ENCODE data around the gene SF1. TPM values are rescaled to one million over a fixed set of nuclear protein-coding genes. Genes with fewer than 3 reads are reported as not detected.

Gene SF1
- total and polyA plus RNA-seq, 2 experiments from 2014 or later, result 138 to 163 TPM

DNA sequence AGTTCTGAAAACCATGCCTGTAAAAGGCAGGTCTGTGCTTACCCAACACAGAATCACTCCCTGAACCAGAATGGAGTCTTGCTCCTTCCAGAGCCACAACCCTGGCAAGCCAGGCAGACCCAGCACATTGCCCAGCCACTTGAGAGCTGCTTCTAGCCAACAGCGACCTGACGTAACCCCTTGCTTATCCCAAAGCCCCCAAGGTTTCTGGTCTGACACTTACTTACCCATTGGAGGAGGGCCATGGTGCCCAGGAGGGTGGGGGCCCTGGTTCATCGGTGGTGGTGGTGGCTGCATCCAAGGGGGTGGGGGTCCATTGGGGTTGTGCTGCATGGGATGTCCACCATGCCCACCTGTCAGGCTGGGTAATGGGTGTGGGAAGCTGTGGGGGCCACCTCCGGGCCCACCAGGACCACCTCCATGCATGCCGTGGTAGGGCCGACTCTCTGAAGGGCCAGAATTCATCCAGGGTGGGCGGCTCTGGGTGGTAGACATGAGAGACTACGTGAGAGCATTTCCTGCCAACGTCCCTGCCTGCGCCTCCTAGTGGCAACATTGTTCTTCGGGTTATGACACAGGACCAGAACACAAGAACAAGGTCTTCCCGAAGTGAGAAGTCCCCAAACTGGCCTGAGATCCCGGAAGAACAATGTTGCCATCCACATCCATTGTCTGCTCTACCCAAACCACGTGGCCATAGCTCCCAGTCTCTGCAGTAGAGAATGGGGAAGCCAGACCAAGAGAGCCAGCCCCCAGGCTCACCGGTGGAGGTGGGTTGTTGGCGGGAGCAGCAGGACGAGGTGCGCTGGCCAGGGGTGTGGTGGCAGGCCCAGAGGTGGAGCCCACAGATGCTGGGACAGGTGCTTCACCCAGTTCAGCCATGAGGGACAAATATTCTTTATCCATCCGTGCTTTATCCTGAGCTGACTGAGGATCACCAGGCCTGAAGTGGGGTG, 10.7 kb downstream of the SF1 start:
- no peaks in the 10 kb centered on the region for H3K9me3 ChIP-seq (ENCODE audit: low read depth)
- no peak overlapping the region for H3K27ac ChIP-seq
- no peak overlapping the region for H2AFZ ChIP-seq
- H3K4me3 ChIP-seq, result no peak overlapping the region
- no peak for TF ChIP-seq EZH2 (IDR thresholded peaks at IDR 0.05; ENCODE audit: borderline replicate concordance)
- TF ChIP-seq, protein P1, sequence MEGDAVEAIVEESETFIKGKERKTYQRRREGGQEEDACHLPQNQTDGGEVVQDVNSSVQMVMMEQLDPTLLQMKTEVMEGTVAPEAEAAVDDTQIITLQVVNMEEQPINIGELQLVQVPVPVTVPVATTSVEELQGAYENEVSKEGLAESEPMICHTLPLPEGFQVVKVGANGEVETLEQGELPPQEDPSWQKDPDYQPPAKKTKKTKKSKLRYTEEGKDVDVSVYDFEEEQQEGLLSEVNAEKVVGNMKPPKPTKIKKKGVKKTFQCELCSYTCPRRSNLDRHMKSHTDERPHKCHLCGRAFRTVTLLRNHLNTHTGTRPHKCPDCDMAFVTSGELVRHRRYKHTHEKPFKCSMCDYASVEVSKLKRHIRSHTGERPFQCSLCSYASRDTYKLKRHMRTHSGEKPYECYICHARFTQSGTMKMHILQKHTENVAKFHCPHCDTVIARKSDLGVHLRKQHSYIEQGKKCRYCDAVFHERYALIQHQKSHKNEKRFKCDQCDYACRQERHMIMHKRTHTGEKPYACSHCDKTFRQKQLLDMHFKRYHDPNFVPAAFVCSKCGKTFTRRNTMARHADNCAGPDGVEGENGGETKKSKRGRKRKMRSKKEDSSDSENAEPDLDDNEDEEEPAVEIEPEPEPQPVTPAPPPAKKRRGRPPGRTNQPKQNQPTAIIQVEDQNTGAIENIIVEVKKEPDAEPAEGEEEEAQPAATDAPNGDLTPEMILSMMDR (IDR thresholded peaks at IDR 0.05; ENCODE audit: poor library complexity), result peak; percentile 59
- H3K36me3 ChIP-seq (replicated peaks; ENCODE audit: insufficient read depth, low read depth), result peaks cover 6% of the 10 kb centered on the region
- peaks cover 53% of the 10 kb centered on the region for H3K79me2 ChIP-seq
- WGBS (ENCODE audit: low lambda C conversion rate, missing lambda C conversion rate), result 74% methylated on average over 19 of the region's 19 CpGs
- no peaks in the 10 kb centered on the region for H3K9me2 ChIP-seq (replicated peaks; ENCODE audit: insufficient read depth)
- H3K27me3 ChIP-seq, result no peaks in the 10 kb centered on the region
- no peaks in the 10 kb centered on the region for H3K4me1 ChIP-seq (ENCODE audit: insufficient read depth)
- peaks cover 94% of the 10 kb centered on the region for H4K20me1 ChIP-seq (ENCODE audit: insufficient read depth, poor library complexity, severe bottlenecking)
- H3K4me2 ChIP-seq, result no peak overlapping the region
- DNase-seq (ENCODE audit: low spot score), result peak; percentile 79

DNA sequence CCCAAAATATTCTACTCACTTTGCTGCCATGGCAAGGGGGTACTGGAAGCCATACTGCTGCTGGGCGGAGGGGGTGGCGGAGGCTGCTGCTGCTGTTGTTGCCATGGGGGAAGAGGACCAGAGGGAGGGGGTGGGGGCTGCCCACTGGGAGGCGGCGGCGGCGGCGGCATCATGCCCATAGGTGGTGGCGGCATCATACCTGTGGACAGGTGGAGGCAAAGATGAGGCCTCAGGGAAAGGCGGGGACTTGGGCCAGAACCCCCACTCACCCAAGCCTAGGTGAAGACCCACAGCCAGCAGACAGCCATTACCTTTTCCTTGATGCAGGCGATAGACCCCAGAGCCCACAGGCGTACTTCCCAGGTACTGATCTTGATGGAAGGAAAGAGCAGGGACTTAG, 11.5 kb downstream of the SF1 start:
- Histone ChIP-seq H2AFZ (no peak overlapping the region), H3K9me2 (replicated peaks; ENCODE audit: insufficient read depth) (no peaks in the 10 kb centered on the region), H3K36me3 (replicated peaks; ENCODE audit: insufficient read depth, low read depth) (peaks cover 6% of the 10 kb centered on the region), H3K4me3 (no peak overlapping the region), H3K27me3 (no peaks in the 10 kb centered on the region), H3K79me2 (peaks cover 46% of the 10 kb centered on the region), H3K27ac (no peak overlapping the region), H3K4me2 (no peak overlapping the region), H4K20me1 (ENCODE audit: insufficient read depth, poor library complexity, severe bottlenecking) (peaks cover 91% of the 10 kb centered on the region), H3K4me1 (ENCODE audit: insufficient read depth) (no peaks in the 10 kb centered on the region), H3K9me3 (ENCODE audit: low read depth) (no peaks in the 10 kb centered on the region)
- no peak for TF ChIP-seq EZH2phosphoT487 (IDR thresholded peaks at IDR 0.05; ENCODE audit: low read depth, severe bottlenecking, unreplicated experiment)
- TF ChIP-seq, protein P1 (IDR thresholded peaks at IDR 0.05; ENCODE audit: poor library complexity), result no peak
- no peak for TF ChIP-seq EZH2 (IDR thresholded peaks at IDR 0.05; ENCODE audit: borderline replicate concordance)
- 100% methylated on average over 4 of the region's 11 CpGs for WGBS (ENCODE audit: low lambda C conversion rate, missing lambda C conversion rate)
- no peak for DNase-seq (ENCODE audit: low spot score)

DNA sequence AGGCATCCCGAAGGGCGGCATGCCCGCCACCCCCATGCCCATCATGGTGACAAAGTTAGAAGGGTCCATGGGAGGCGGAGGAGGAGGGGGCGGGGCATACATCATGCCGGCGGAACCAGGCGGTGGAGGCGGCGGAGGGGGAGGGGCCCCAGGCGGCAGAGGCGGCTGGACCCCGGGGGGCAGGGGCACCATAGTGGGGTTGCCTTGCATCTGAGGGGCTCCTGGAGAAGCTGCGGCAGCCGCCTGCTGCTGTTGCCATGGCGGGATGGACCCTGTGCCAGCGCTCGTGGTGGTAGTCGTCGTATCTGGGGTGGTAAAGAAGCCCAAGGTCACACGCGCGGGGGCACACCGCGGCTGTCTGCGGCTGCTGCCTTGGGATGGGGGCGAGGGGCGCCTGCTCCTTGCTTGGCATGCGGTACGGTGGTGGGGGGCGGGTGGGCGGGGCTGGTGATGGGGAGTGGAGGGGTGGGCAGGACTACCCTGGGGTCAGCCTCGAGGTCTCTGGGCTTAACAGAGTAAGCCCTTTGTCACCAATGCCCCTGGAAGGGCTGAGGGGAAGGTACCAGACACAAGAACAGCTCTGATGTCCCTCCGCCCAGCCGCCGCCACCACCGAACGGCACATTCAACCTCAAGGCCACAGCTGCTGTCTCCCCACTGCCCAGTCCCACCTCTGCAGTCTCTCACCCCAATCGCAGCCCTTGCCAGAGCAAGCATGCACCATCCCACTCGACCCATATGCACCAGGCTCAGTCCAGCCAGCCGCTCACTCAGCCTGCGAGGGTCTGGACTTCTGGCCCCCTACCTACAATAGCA, 12.3 kb downstream of the SF1 start:
- Histone ChIP-seq H3K36me3 (replicated peaks; ENCODE audit: insufficient read depth, low read depth) (peaks cover 6% of the 10 kb centered on the region), H3K9me2 (replicated peaks; ENCODE audit: insufficient read depth) (no peaks in the 10 kb centered on the region), H2AFZ (no peak overlapping the region), H3K4me3 (no peak overlapping the region), H3K9me3 (ENCODE audit: low read depth) (no peaks in the 10 kb centered on the region), H3K4me1 (ENCODE audit: insufficient read depth) (no peaks in the 10 kb centered on the region), H4K20me1 (ENCODE audit: insufficient read depth, poor library complexity, severe bottlenecking) (peaks cover 83% of the 10 kb centered on the region), H3K79me2 (peaks cover 37% of the 10 kb centered on the region), H3K4me2 (no peak overlapping the region), H3K27me3 (no peaks in the 10 kb centered on the region), H3K27ac (no peak overlapping the region)
- TF ChIP-seq EZH2 (IDR thresholded peaks at IDR 0.05; ENCODE audit: borderline replicate concordance) (no peak), EZH2phosphoT487 (IDR thresholded peaks at IDR 0.05; ENCODE audit: low read depth, severe bottlenecking, unreplicated experiment) (no peak)
- TF ChIP-seq, protein P1 (IDR thresholded peaks at IDR 0.05; ENCODE audit: poor library complexity), result no peak
- no peak for DNase-seq (ENCODE audit: low spot score)
- WGBS (ENCODE audit: low lambda C conversion rate, missing lambda C conversion rate), result 96% methylated on average over 25 of the region's 42 CpGs
